Testis (tissue), 3 donors: ENCODE data around the gene PTPRS. TPM values are rescaled to one million over a fixed set of nuclear protein-coding genes. Genes with fewer than 3 reads are reported as not detected.

Experiments
- DNase-seq: peaks from one replicate; pipeline ENCODE4 v3.0.0-alpha.2; 2019
- H3K27ac ChIP-seq, 2 donors: fragments of 200-600 bp; sonication (generic); one replicate each; pipeline ENCODE4 v1.5.1; 2019
- H3K27me3 ChIP-seq: fragments of 200-600 bp; sonication (generic); one replicate; pipeline ENCODE4 v1.5.1; 2019
- H3K36me3 ChIP-seq: fragments of 200-600 bp; sonication (generic); one replicate; pipeline ENCODE4 v1.5.1; 2017; ENCODE audit warnings: low read depth; ENCODE audit errors: missing control alignments
- H3K4me1 ChIP-seq: fragments of 200-600 bp; sonication (generic); one replicate; pipeline ENCODE4 v1.5.1; 2019
- H3K4me3 ChIP-seq, 2 donors: fragments of 200-600 bp; sonication (generic); one replicate each; pipeline ENCODE4 v1.5.1; 2017 to 2019
- H3K9me3 ChIP-seq: fragments of 200-600 bp; sonication (generic); one replicate; pipeline ENCODE4 v1.5.1; 2017
- POLR2A ChIP-seq: fragments of 450-650 bp; IDR thresholded peaks from one replicate; pipeline ENCODE4 v1.6.1; 2017; ENCODE audit warnings: antibody characterized with exemption, mild to moderate bottlenecking, moderate library complexity
- WGBS, 2 donors: methylation state at CpG; one replicate each; pipeline ENCODE4 v1.1.5; 2018; 5-methylcytosine and 5-hydroxymethylcytosine counted together
- intact Hi-C: fragments of 100-400 bp; cut with DNase I; formaldehyde crosslinking; loops from one replicate; pipeline ENCODE4 v1.15.1; 2023; ENCODE audit warnings: low total_unique reads
- polyA plus RNA-seq: library from polyadenylated mRNA; stranded (reverse); fragments of 350-450 nt; fragmentation: Illumina TruSeq; extraction: RNeasy Lipid Tissue Mini Kit (QIAGEN cat#74804); gene quantifications from one replicate; pipeline ENCODE4 v1.2.3, GENCODE V29; 2014; ENCODE audit warnings: low read depth, low replicate concordance; ENCODE audit not compliant: insufficient read depth
- total RNA-seq, 2 donors: library from RNA; depleted of rRNA; stranded (reverse); fragments of >200 nt; gene quantifications; one replicate each; pipeline ENCODE4 v1.2.3, GENCODE V29; 2016
- TF ChIP-seq, protein P1 (sequence below), 3 experiments: fragments of 450-650 bp in 2 of 3; fragments of 200-600 bp in 1 of 3; sonication (generic) in 1 of 3; IDR thresholded peaks; one replicate each; pipeline ENCODE4 v1.5.1; 2016 to 2019; ENCODE audit warnings: antibody characterized with exemption in 3 of 3, mild to moderate bottlenecking in 2 of 3, moderate library complexity in 1 of 3

The PTPRS gene
- total and polyA plus RNA-seq, 3 donors from 2014 or later: 27.1 to 138 (median 85.6) TPM

GRCh38 chr19:5317321-5317720 lies 23.3 kb downstream of the PTPRS start:
- no peak for DNase-seq
- no peak overlapping the region for H3K27ac ChIP-seq
- intact Hi-C loops: no loop called here
- no peaks in the 10 kb centered on the region for H3K4me1 ChIP-seq
- 84 to 91% methylated on average over 7 of the region's 7 CpGs for WGBS, 2 donors
- no peak overlapping the region for H3K4me3 ChIP-seq
- H3K9me3 ChIP-seq: no peaks in the 10 kb centered on the region
- TF ChIP-seq, protein P1, sequence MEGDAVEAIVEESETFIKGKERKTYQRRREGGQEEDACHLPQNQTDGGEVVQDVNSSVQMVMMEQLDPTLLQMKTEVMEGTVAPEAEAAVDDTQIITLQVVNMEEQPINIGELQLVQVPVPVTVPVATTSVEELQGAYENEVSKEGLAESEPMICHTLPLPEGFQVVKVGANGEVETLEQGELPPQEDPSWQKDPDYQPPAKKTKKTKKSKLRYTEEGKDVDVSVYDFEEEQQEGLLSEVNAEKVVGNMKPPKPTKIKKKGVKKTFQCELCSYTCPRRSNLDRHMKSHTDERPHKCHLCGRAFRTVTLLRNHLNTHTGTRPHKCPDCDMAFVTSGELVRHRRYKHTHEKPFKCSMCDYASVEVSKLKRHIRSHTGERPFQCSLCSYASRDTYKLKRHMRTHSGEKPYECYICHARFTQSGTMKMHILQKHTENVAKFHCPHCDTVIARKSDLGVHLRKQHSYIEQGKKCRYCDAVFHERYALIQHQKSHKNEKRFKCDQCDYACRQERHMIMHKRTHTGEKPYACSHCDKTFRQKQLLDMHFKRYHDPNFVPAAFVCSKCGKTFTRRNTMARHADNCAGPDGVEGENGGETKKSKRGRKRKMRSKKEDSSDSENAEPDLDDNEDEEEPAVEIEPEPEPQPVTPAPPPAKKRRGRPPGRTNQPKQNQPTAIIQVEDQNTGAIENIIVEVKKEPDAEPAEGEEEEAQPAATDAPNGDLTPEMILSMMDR (IDR thresholded peaks at IDR 0.05): no peak
- TF ChIP-seq POLR2A: no peak
- H3K36me3 ChIP-seq: no peaks in the 10 kb centered on the region
- no peaks in the 10 kb centered on the region for H3K27me3 ChIP-seq

DNA sequence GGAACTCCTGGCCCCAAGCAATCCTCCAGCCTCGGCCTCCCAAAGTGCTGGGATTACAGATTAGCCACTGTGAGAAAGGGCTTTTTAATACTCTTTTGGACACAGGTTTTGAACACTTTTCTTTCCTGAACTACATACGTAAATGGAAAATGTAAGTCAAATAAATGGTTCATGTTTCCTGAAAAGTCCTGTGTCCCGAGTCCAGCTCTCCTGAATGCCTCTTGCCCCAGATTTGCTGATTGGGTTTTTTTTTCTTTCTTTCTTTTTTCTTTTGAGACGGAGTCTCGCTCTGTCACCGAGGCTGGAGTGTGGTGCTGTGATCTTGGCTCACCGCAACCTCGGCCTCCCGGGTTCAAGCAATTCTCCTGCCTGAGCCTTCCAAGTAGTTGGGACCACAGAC lies 24.5 kb downstream of the PTPRS start:
- intact Hi-C loops: no loop called here
- 85 to 94% methylated on average over 9 of the region's 9 CpGs for WGBS, 2 donors
- Histone ChIP-seq H3K36me3 (no peaks in the 10 kb centered on the region), H3K27me3 (no peaks in the 10 kb centered on the region), H3K27ac (no peak overlapping the region), H3K9me3 (no peaks in the 10 kb centered on the region), H3K4me1 (no peaks in the 10 kb centered on the region), H3K4me3 (no peak overlapping the region)
- no peak for DNase-seq
- no peak for TF ChIP-seq POLR2A
- TF ChIP-seq, protein P1 (IDR thresholded peaks at IDR 0.05): no peak

DNA sequence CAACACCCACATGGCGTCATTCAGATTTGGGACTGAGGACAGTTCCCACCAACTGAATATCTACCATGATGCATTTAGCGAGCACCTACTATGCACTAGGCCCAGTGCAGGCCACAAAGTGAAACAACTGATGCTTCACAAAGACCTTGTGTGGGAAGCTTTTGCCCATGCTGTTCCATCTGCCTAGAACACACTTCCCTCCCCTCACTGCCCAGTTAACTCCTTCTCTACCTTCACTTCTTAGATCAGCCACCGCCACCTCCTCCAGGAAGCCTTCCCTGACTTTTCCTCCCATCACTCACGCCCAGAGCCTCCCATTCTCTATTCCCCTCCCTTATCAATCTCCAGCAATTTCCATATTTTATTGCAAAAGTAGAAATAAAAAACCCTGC lies 25.7 kb downstream of the PTPRS start:
- Histone ChIP-seq H3K4me3 (no peak overlapping the region), H3K9me3 (no peaks in the 10 kb centered on the region), H3K27ac (no peak overlapping the region), H3K4me1 (no peaks in the 10 kb centered on the region), H3K36me3 (no peaks in the 10 kb centered on the region), H3K27me3 (no peaks in the 10 kb centered on the region)
- DNase-seq: no peak
- WGBS, 2 donors: 77 to 85% methylated on average over 4 of the region's 4 CpGs
- TF ChIP-seq, protein P1 (IDR thresholded peaks at IDR 0.05): no peak
- no peak for TF ChIP-seq POLR2A
- intact Hi-C loops: no loop called here

- no peaks in the 10 kb centered on the region for H3K27me3 ChIP-seq
- no peak overlapping the region for H3K27ac ChIP-seq
- WGBS, 2 donors: 84 to 92% methylated on average over 7 of the region's 7 CpGs
- no peaks in the 10 kb centered on the region for H3K9me3 ChIP-seq
- H3K36me3 ChIP-seq: no peaks in the 10 kb centered on the region
- no peak for DNase-seq
- TF ChIP-seq, protein P1 (IDR thresholded peaks at IDR 0.05): no peak
- TF ChIP-seq POLR2A: no peak
- intact Hi-C loops: no loop called here
- no peaks in the 10 kb centered on the region for H3K4me1 ChIP-seq
- no peak overlapping the region for H3K4me3 ChIP-seq
These were observed 26.4 kb downstream of the PTPRS start for GRCh38 chr19:5314012-5314906.

DNA sequence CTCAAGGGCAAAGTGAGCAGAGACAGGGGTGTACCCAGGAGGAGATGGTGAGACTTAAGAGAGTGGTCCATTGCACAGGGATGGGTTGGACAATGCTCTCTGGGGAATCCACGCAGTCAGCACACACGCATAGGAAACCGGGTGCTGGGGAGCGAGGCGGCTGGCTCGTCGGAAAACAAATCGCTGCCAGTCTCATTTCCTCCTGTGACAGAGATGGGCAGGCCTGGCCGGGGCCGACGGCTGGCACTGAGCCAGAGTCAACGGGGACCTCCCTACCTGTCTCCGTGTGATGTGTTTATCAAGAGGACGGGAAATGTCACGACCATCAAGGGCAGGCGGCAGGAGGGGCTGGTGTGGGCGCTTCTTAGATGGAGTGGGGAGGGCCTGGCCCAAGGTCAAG lies 27.3 kb downstream of the PTPRS start:
- H3K9me3 ChIP-seq: no peaks in the 10 kb centered on the region
- TF ChIP-seq, protein P1 (IDR thresholded peaks at IDR 0.05): no peak
- no peak for TF ChIP-seq POLR2A
- no peak for DNase-seq
- H3K27ac ChIP-seq: no peak overlapping the region
- no peaks in the 10 kb centered on the region for H3K4me1 ChIP-seq
- no peak overlapping the region for H3K4me3 ChIP-seq
- WGBS, 2 donors: 36 to 38% methylated on average over 17 of the region's 17 CpGs
- H3K27me3 ChIP-seq: no peaks in the 10 kb centered on the region
- no peaks in the 10 kb centered on the region for H3K36me3 ChIP-seq
- intact Hi-C loops: no loop called here
